ENCODE measurements around the gene SCO1. TPM values are rescaled to one million over a fixed set of nuclear protein-coding genes. Genes with fewer than 3 reads are reported as not detected.
A peak's percentile ranks its signal among the peaks of the same experiment; 100 is the strongest.

Gene SCO1
- total and polyA plus RNA-seq, 2 donors: 11.4 to 23.1 TPM

- Histone ChIP-seq H3K9me3 (ENCODE audit: control insufficient read depth in 2 of 2, insufficient read depth in 1 of 2, low read length in 1 of 2) (no peaks in the 10 kb centered on the region), H3K4me3 (ENCODE audit: low read length in 2 of 2) (no peak overlapping the region), H3K27ac (ENCODE audit: low read depth in 1 of 2, low read length in 1 of 2) (no peak overlapping the region), H3K36me3 (ENCODE audit: control insufficient read depth in 2 of 2, insufficient read depth in 2 of 2, low read length in 1 of 2) (no peaks in the 10 kb centered on the region), H3K27me3 (ENCODE audit: control insufficient read depth in 2 of 2, insufficient read depth in 1 of 2, low read length in 1 of 2) (no peaks in the 10 kb centered on the region), H3K4me1 (ENCODE audit: control insufficient read depth in 2 of 2, insufficient read depth in 2 of 2, low read length in 2 of 2) (no peaks in the 10 kb centered on the region)
- 27% methylated on average over 11 of the region's 11 CpGs for WGBS
- DNase-seq (ENCODE audit: low read depth in 6 of 9, low spot score in 9 of 9): no peak
Observed at GRCh38 chr17:10652984-10653659, 44.2 kb downstream of the SCO1 start.

DNA sequence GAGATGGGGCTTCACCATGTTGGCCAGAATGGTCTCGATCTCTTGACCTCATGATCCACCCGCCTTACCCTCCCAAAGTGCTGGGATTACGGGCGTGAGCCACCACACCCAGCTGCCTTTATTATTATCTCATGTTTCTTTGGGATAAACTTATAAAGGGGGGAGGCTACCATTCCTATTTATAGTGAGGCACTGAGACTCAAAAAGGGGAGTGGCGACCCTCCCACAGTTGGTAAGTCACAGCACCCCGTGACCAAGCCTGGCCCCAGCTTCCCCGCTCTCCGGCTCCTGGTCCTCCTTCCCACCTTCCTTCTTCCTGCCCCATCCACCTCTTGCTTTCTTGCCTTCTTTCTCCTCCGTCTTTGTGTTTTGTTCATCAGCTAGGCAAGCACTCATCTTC lies 45.4 kb downstream of the SCO1 start:
- H3K27ac ChIP-seq (ENCODE audit: low read depth in 1 of 2, low read length in 1 of 2): no peak overlapping the region
- WGBS: 84% methylated on average over 9 of the region's 9 CpGs
- H3K27me3 ChIP-seq (ENCODE audit: control insufficient read depth in 2 of 2, insufficient read depth in 1 of 2, low read length in 1 of 2): no peaks in the 10 kb centered on the region
- no peak for DNase-seq (ENCODE audit: low read depth in 6 of 9, low spot score in 9 of 9)
- H3K9me3 ChIP-seq (ENCODE audit: control insufficient read depth in 2 of 2, insufficient read depth in 1 of 2, low read length in 1 of 2): no peaks in the 10 kb centered on the region
- H3K36me3 ChIP-seq (ENCODE audit: control insufficient read depth in 2 of 2, insufficient read depth in 2 of 2, low read length in 1 of 2): no peaks in the 10 kb centered on the region
- no peaks in the 10 kb centered on the region for H3K4me1 ChIP-seq (ENCODE audit: control insufficient read depth in 2 of 2, insufficient read depth in 2 of 2, low read length in 2 of 2)
- H3K4me3 ChIP-seq (ENCODE audit: low read length in 2 of 2): no peak overlapping the region

- H3K36me3 ChIP-seq (ENCODE audit: control insufficient read depth in 2 of 2, insufficient read depth in 2 of 2, low read length in 1 of 2): peaks cover 0 to 3% of the 10 kb centered on the region in 2 donors
- no peaks in the 10 kb centered on the region for H3K9me3 ChIP-seq (ENCODE audit: control insufficient read depth in 2 of 2, insufficient read depth in 1 of 2, low read length in 1 of 2)
- no peaks in the 10 kb centered on the region for H3K27me3 ChIP-seq (ENCODE audit: control insufficient read depth in 2 of 2, insufficient read depth in 1 of 2, low read length in 1 of 2)
- H3K4me3 ChIP-seq (ENCODE audit: low read length in 2 of 2): no peak overlapping the region
- DNase-seq (ENCODE audit: low read depth in 6 of 9, low spot score in 9 of 9): no peak
- 97% methylated on average over 5 of the region's 5 CpGs for WGBS
- H3K27ac ChIP-seq (ENCODE audit: low read depth in 1 of 2, low read length in 1 of 2): no peak overlapping the region
- no peaks in the 10 kb centered on the region for H3K4me1 ChIP-seq (ENCODE audit: control insufficient read depth in 2 of 2, insufficient read depth in 2 of 2, low read length in 2 of 2)
Observed at GRCh38 chr17:10649602-10650001, 47.7 kb downstream of the SCO1 start.

- WGBS: 98% methylated on average over 3 of the region's 3 CpGs
- Histone ChIP-seq H3K27ac (ENCODE audit: low read depth in 1 of 2, low read length in 1 of 2) (no peak overlapping the region), H3K9me3 (ENCODE audit: control insufficient read depth in 2 of 2, insufficient read depth in 1 of 2, low read length in 1 of 2) (no peaks in the 10 kb centered on the region), H3K27me3 (ENCODE audit: control insufficient read depth in 2 of 2, insufficient read depth in 1 of 2, low read length in 1 of 2) (no peaks in the 10 kb centered on the region), H3K4me1 (ENCODE audit: control insufficient read depth in 2 of 2, insufficient read depth in 2 of 2, low read length in 2 of 2) (no peaks in the 10 kb centered on the region), H3K4me3 (ENCODE audit: low read length in 2 of 2) (no peak overlapping the region), H3K36me3 (ENCODE audit: control insufficient read depth in 2 of 2, insufficient read depth in 2 of 2, low read length in 1 of 2) (peaks cover 0 to 3% of the 10 kb centered on the region in 2 donors)
- no peak for DNase-seq (ENCODE audit: low read depth in 6 of 9, low spot score in 9 of 9)
Observed at GRCh38 chr17:10648956-10649355, 48.4 kb downstream of the SCO1 start.

DNA sequence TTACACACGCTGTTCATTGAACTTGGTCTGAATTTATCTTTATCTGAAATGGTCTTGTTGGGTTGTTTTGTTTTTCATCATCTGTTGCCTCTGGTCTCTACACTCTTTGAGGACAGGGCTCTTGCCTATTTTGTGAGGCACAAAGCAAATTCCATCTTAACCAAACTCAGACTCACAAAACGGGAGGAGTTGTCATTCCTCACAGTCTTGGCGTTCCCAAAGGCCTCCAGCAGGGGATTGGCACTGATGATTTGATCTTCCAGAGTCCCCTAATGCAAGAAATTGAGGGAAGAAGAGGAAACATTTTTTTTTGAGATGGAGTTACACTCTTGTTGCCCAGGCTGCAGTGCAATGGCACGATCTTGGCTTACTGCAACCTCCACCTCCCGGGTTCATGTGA lies 49.0 kb downstream of the SCO1 start:
- H3K27ac ChIP-seq (ENCODE audit: low read depth in 1 of 2, low read length in 1 of 2): no peak overlapping the region
- DNase-seq (ENCODE audit: low read depth in 6 of 9, low spot score in 9 of 9): no peak
- WGBS: 98% methylated on average over 5 of the region's 5 CpGs
- H3K9me3 ChIP-seq (ENCODE audit: control insufficient read depth in 2 of 2, insufficient read depth in 1 of 2, low read length in 1 of 2): no peaks in the 10 kb centered on the region
- no peak overlapping the region for H3K4me3 ChIP-seq (ENCODE audit: low read length in 2 of 2)
- peaks cover 0 to 3% of the 10 kb centered on the region in 2 donors for H3K36me3 ChIP-seq (ENCODE audit: control insufficient read depth in 2 of 2, insufficient read depth in 2 of 2, low read length in 1 of 2)
- H3K4me1 ChIP-seq (ENCODE audit: control insufficient read depth in 2 of 2, insufficient read depth in 2 of 2, low read length in 2 of 2): no peaks in the 10 kb centered on the region
- H3K27me3 ChIP-seq (ENCODE audit: control insufficient read depth in 2 of 2, insufficient read depth in 1 of 2, low read length in 1 of 2): no peaks in the 10 kb centered on the region

DNA sequence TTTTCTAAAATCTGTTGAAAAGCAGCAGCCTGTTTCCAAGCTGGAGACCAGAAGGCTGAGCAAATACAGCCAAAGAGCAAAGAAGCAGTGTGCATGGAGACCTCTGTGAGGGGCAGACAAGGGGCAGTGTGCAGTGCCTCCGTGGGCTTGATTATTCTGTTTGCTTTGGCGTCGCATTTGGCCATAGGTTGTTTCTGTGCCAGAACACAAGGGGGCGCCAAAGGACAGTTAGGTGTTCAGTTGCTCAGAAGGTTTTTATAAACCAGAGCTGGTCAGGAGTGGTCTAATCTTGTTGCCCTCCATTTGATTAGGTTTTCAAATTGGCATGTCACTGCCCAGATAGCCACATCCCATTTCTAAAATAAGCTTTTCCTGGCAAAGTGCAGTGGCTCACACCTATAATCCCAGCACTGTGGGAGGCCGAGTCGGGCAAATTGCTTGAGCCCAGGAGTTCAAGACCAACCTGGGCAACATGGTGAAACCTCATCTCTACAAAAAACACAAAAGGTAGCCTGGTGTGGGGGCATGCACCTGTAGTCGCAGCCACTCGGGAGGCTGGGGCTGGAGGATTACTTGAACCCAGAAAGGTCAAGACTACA lies 50.8 kb downstream of the SCO1 start:
- WGBS: 52% methylated on average over 8 of the region's 8 CpGs
- no peaks in the 10 kb centered on the region for H3K4me1 ChIP-seq (ENCODE audit: control insufficient read depth in 2 of 2, insufficient read depth in 2 of 2, low read length in 2 of 2)
- peaks cover 0 to 3% of the 10 kb centered on the region in 2 donors for H3K36me3 ChIP-seq (ENCODE audit: control insufficient read depth in 2 of 2, insufficient read depth in 2 of 2, low read length in 1 of 2)
- H3K9me3 ChIP-seq (ENCODE audit: control insufficient read depth in 2 of 2, insufficient read depth in 1 of 2, low read length in 1 of 2): no peaks in the 10 kb centered on the region
- H3K27me3 ChIP-seq (ENCODE audit: control insufficient read depth in 2 of 2, insufficient read depth in 1 of 2, low read length in 1 of 2): no peaks in the 10 kb centered on the region
- H3K4me3 ChIP-seq (ENCODE audit: low read length in 2 of 2): no peak overlapping the region
- DNase-seq (ENCODE audit: low read depth in 6 of 9, low spot score in 9 of 9): peak; percentile 25 to 76 (median 48)
- no peak overlapping the region for H3K27ac ChIP-seq (ENCODE audit: low read depth in 1 of 2, low read length in 1 of 2)

GRCh38 chr17:10640475-10640874 lies 56.9 kb downstream of the SCO1 start:
- H3K36me3 ChIP-seq (ENCODE audit: control insufficient read depth in 2 of 2, insufficient read depth in 2 of 2, low read length in 1 of 2): peaks cover 0 to 11% of the 10 kb centered on the region in 2 donors
- WGBS: 82% methylated on average over 3 of the region's 3 CpGs
- H3K9me3 ChIP-seq (ENCODE audit: control insufficient read depth in 2 of 2, insufficient read depth in 1 of 2, low read length in 1 of 2): no peaks in the 10 kb centered on the region

DNA sequence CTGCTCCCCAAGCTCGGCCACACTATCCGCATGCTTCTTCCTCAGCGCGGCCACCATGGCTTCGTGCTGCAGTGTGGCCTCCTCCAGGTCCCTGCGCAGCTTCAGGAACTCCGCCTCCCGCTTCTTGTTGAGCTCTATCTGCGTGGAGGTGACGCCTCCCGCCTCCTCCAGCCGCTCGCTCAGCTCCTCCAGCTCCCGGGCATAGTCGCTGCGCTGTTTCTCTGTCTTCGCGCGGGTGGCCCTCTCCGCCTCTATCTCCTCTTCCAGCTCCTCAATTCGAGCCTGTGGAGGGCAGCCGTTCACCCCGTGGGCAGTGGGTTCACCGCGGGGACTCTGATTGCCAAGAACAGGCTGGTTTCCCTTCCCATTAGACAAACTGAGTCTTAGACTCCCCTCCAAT lies 59.2 kb downstream of the SCO1 start:
- H3K4me1 ChIP-seq (ENCODE audit: control insufficient read depth in 2 of 2, insufficient read depth in 2 of 2, low read length in 2 of 2): no peaks in the 10 kb centered on the region
- H3K4me3 ChIP-seq (ENCODE audit: low read length in 2 of 2): no peak overlapping the region
- no peak overlapping the region for H3K27ac ChIP-seq (ENCODE audit: low read depth in 1 of 2, low read length in 1 of 2)
- DNase-seq (ENCODE audit: low read depth in 6 of 9, low spot score in 9 of 9): no peak
- H3K9me3 ChIP-seq (ENCODE audit: control insufficient read depth in 2 of 2, insufficient read depth in 1 of 2, low read length in 1 of 2): no peaks in the 10 kb centered on the region
- no peaks in the 10 kb centered on the region for H3K27me3 ChIP-seq (ENCODE audit: control insufficient read depth in 2 of 2, insufficient read depth in 1 of 2, low read length in 1 of 2)
- WGBS: 97% methylated on average over 25 of the region's 25 CpGs
- peaks cover 0 to 11% of the 10 kb centered on the region in 2 donors for H3K36me3 ChIP-seq (ENCODE audit: control insufficient read depth in 2 of 2, insufficient read depth in 2 of 2, low read length in 1 of 2)

More at GRCh38 chr17:10640475-10640874, 56.9 kb downstream of the SCO1 start:
- no peak for DNase-seq (ENCODE audit: low read depth in 6 of 9, low spot score in 9 of 9)
- Histone ChIP-seq H3K4me1 (ENCODE audit: control insufficient read depth in 2 of 2, insufficient read depth in 2 of 2, low read length in 2 of 2) (no peaks in the 10 kb centered on the region), H3K27me3 (ENCODE audit: control insufficient read depth in 2 of 2, insufficient read depth in 1 of 2, low read length in 1 of 2) (no peaks in the 10 kb centered on the region), H3K27ac (ENCODE audit: low read depth in 1 of 2, low read length in 1 of 2) (no peak overlapping the region), H3K4me3 (ENCODE audit: low read length in 2 of 2) (no peak overlapping the region)

- WGBS: 98% methylated on average over 14 of the region's 14 CpGs
- no peaks in the 10 kb centered on the region for H3K4me1 ChIP-seq (ENCODE audit: control insufficient read depth in 2 of 2, insufficient read depth in 2 of 2, low read length in 2 of 2)
- no peak overlapping the region for H3K4me3 ChIP-seq (ENCODE audit: low read length in 2 of 2)
- no peaks in the 10 kb centered on the region for H3K9me3 ChIP-seq (ENCODE audit: control insufficient read depth in 2 of 2, insufficient read depth in 1 of 2, low read length in 1 of 2)
- H3K36me3 ChIP-seq (ENCODE audit: control insufficient read depth in 2 of 2, insufficient read depth in 2 of 2, low read length in 1 of 2): peaks cover 0 to 10% of the 10 kb centered on the region in 2 donors
- H3K27ac ChIP-seq (ENCODE audit: low read depth in 1 of 2, low read length in 1 of 2): no peak overlapping the region
- no peaks in the 10 kb centered on the region for H3K27me3 ChIP-seq (ENCODE audit: control insufficient read depth in 2 of 2, insufficient read depth in 1 of 2, low read length in 1 of 2)
- DNase-seq (ENCODE audit: low read depth in 6 of 9, low spot score in 9 of 9): no peak
Observed at GRCh38 chr17:10635290-10635689, 62.0 kb downstream of the SCO1 start.

Data from thymus (tissue), 11 donors.